H9 (cell line): ENCODE data around the gene CCK. TPM values are rescaled to one million over a fixed set of nuclear protein-coding genes. Genes with fewer than 3 reads are reported as not detected.

Experiments
- DNase-seq: peaks from one replicate; pipeline ENCODE4 v3.0.0-alpha.2; 2017
- H2AFZ ChIP-seq: one replicate; pipeline ENCODE4 v1.6.1; 2013; ENCODE audit warnings: mild to moderate bottlenecking, low read length, control low read depth, moderate library complexity
- H2AK5ac ChIP-seq: 2 replicates; pipeline ENCODE4 v1.6.1; 2013; ENCODE audit warnings: low read length, control low read depth, mixed read lengths; ENCODE audit not compliant: insufficient read length
- H2BK120ac ChIP-seq: one replicate; pipeline ENCODE4 v1.6.1; 2013; ENCODE audit warnings: low read depth, mild to moderate bottlenecking, low read length, control low read depth, inconsistent platforms; ENCODE audit not compliant: poor library complexity, severe bottlenecking
- H2BK12ac ChIP-seq: 2 replicates; pipeline ENCODE4 v1.6.1; 2013; ENCODE audit warnings: low read length, control low read depth, mixed read lengths, low read depth; ENCODE audit not compliant: insufficient read length
- H2BK15ac ChIP-seq: 2 replicates; pipeline ENCODE4 v1.6.1; 2013; ENCODE audit warnings: low read depth, low read length, control low read depth
- H2BK20ac ChIP-seq: one replicate; pipeline ENCODE4 v1.6.1; 2013; ENCODE audit warnings: low read depth, mild to moderate bottlenecking, low read length, control low read depth, inconsistent platforms; ENCODE audit not compliant: poor library complexity, severe bottlenecking
- H2BK5ac ChIP-seq: 2 replicates; pipeline ENCODE4 v1.6.1; 2013; ENCODE audit warnings: low read length, control low read depth, mixed read lengths; ENCODE audit not compliant: insufficient read length
- H3K14ac ChIP-seq: 2 replicates; pipeline ENCODE4 v1.6.1; 2013; ENCODE audit warnings: low read length, control low read depth; ENCODE audit not compliant: insufficient read depth
- H3K18ac ChIP-seq: 2 replicates; pipeline ENCODE4 v1.6.1; 2013; ENCODE audit warnings: low read depth, mild to moderate bottlenecking, mixed read lengths, low read length, control low read depth; ENCODE audit not compliant: insufficient read length
- H3K23ac ChIP-seq: 2 replicates; pipeline ENCODE4 v1.6.1; 2013; ENCODE audit warnings: low read length, control low read depth, mixed read lengths, low read depth; ENCODE audit not compliant: insufficient read length
- H3K23me2 ChIP-seq: 2 replicates; pipeline ENCODE4 v1.6.1; 2013; ENCODE audit warnings: low read depth, mild to moderate bottlenecking, mixed read lengths, low read length, control low read depth; ENCODE audit not compliant: insufficient read length, poor library complexity, severe bottlenecking
- H3K27ac ChIP-seq: 2 replicates; pipeline ENCODE4 v1.5.1; 2013; ENCODE audit warnings: low read length, control low read depth, mixed read lengths, low read depth; ENCODE audit not compliant: insufficient read length
- H3K27me3 ChIP-seq: 2 replicates; pipeline ENCODE4 v1.6.1; 2013; ENCODE audit warnings: low read length, control low read depth, inconsistent platforms; ENCODE audit not compliant: insufficient read depth
- H3K4ac ChIP-seq: 2 replicates; pipeline ENCODE4 v1.6.1; 2013; ENCODE audit warnings: low read depth, mild to moderate bottlenecking, control low read depth, inconsistent platforms, low read length, moderate library complexity
- H3K4me1 ChIP-seq: 2 replicates; pipeline ENCODE4 v1.6.1; 2013; ENCODE audit warnings: low read length, control low read depth, inconsistent platforms; ENCODE audit not compliant: insufficient read depth
- H3K4me2 ChIP-seq: 2 replicates; pipeline ENCODE4 v1.6.1; 2013; ENCODE audit warnings: low read length, control low read depth, mixed read lengths; ENCODE audit not compliant: insufficient read length, insufficient read depth
- H3K56ac ChIP-seq: 2 replicates; pipeline ENCODE4 v1.6.1; 2013; ENCODE audit warnings: low read depth, mild to moderate bottlenecking, mixed read lengths, low read length, control low read depth; ENCODE audit not compliant: insufficient read length
- H3K79me1 ChIP-seq: 2 replicates; pipeline ENCODE4 v1.6.1; 2013; ENCODE audit warnings: low read depth, mild to moderate bottlenecking, moderate library complexity, low read length, control low read depth, inconsistent platforms; ENCODE audit not compliant: insufficient read depth, poor library complexity, severe bottlenecking
- H3K79me2 ChIP-seq: 2 replicates; pipeline ENCODE4 v1.6.1; 2013; ENCODE audit warnings: low read length, control low read depth, inconsistent platforms; ENCODE audit not compliant: insufficient read depth
- H3K9ac ChIP-seq: 2 replicates; pipeline ENCODE4 v1.6.1; 2013; ENCODE audit warnings: low read length, control low read depth, mixed read lengths; ENCODE audit not compliant: insufficient read length; ENCODE audit errors: extremely low read depth
- H3K9me3 ChIP-seq: one replicate; pipeline ENCODE4 v1.6.1; 2013; ENCODE audit warnings: low read depth, low read length, inconsistent platforms; ENCODE audit not compliant: control insufficient read depth
- H3T11ph ChIP-seq: one replicate; pipeline ENCODE4 v1.6.1; 2013; ENCODE audit warnings: mild to moderate bottlenecking, low read length, control low read depth, inconsistent platforms
- H4K20me1 ChIP-seq: one replicate; pipeline ENCODE4 v1.6.1; 2013; ENCODE audit not compliant: control insufficient read depth, insufficient read length, insufficient read depth
- H4K5ac ChIP-seq: 2 replicates; pipeline ENCODE4 v1.6.1; 2013; ENCODE audit warnings: low read depth, mild to moderate bottlenecking, mixed read lengths, low read length, control low read depth; ENCODE audit not compliant: insufficient read length
- H4K8ac ChIP-seq: replicated peaks from 2 replicates; pipeline ENCODE4 v1.6.1; 2013; ENCODE audit warnings: low read length, control low read depth, mixed read lengths, low read depth; ENCODE audit not compliant: insufficient read length
- H4K91ac ChIP-seq: 2 replicates; pipeline ENCODE4 v1.6.1; 2013; ENCODE audit warnings: low read depth, mild to moderate bottlenecking, moderate library complexity, mixed read lengths, low read length, control low read depth; ENCODE audit not compliant: insufficient read length
- H3K27ac Mint-ChIP-seq, 3 experiments: 2 replicates in 2 of 3; 3 replicates in 1 of 3; pipeline ENCODE4 v1.8.0; 2020 to 2021; ENCODE audit warnings: mixed read lengths in 3 of 3, mild to moderate bottlenecking in 1 of 3, moderate library complexity in 1 of 3
- H3K27me3 Mint-ChIP-seq: 2 replicates; pipeline ENCODE4 v1.8.0; 2021; ENCODE audit warnings: low read depth, mild to moderate bottlenecking, moderate library complexity, mixed read lengths
- H3K36me3 Mint-ChIP-seq, 3 experiments: 2 replicates in 2 of 3; 3 replicates in 1 of 3; pipeline ENCODE4 v1.8.0; 2020 to 2021; ENCODE audit warnings: low read depth in 3 of 3, mixed read lengths in 3 of 3; ENCODE audit not compliant: insufficient read depth in 1 of 3
- H3K4me1 Mint-ChIP-seq, 2 experiments: 2 replicates each; pipeline ENCODE4 v1.8.0; 2020; ENCODE audit warnings: mixed read lengths in 2 of 2
- H3K4me3 Mint-ChIP-seq, 2 experiments: 2 replicates in 1 of 2; 3 replicates in 1 of 2; pipeline ENCODE4 v1.8.0; 2020 to 2021; ENCODE audit warnings: mild to moderate bottlenecking in 2 of 2, mixed read lengths in 2 of 2, moderate library complexity in 1 of 2
- H3K9me3 Mint-ChIP-seq, 2 experiments: 2 replicates in 1 of 2; 3 replicates in 1 of 2; pipeline ENCODE4 v1.8.0; 2020; ENCODE audit warnings: mild to moderate bottlenecking in 2 of 2, mixed read lengths in 2 of 2, moderate library complexity in 1 of 2
- CTCF ChIP-seq: fragments of 200-600 bp; sonication (generic); conservative IDR thresholded peaks from 3 replicates; pipeline ENCODE4 v1.8.0; 2021; ENCODE audit warnings: antibody characterized with exemption, mild to moderate bottlenecking
- WGBS: extraction: QIAGEN DNeasy Blood & Tissue Kit; methylation state at CpG from one replicate; pipeline ENCODE4 v1.1.7; 2013; ENCODE audit warnings: missing lambda C conversion rate, low lambda C conversion rate, mixed read lengths; ENCODE audit not compliant: insufficient read length; ENCODE audit errors: extremely low coverage; 5-methylcytosine and 5-hydroxymethylcytosine counted together
- total RNA-seq: library from RNA; stranded (reverse); gene quantifications from 2 replicates; pipeline ENCODE4 v1.2.1, GENCODE V29; 2021

Gene CCK
- total RNA-seq, 1 experiment from 2014 or later = 0.37 TPM

GRCh38 chr3:42263354-42264346, 2.3 kb downstream of the CCK start:
- peak overlapping the region; percentile 52 to 72 for H3K4me3 Mint-ChIP-seq
- peaks cover 0 to 5% (median 0%) of the 10 kb centered on the region in 3 experiments; a peak in 1 of 7 replicates for H3K36me3 Mint-ChIP-seq
- H4K20me1 ChIP-seq = no peaks in the 10 kb centered on the region
- no peak overlapping the region for H2AK5ac ChIP-seq
- H3K79me2 ChIP-seq = no peaks in the 10 kb centered on the region
- no peak overlapping the region for H2BK12ac ChIP-seq
- no peaks in the 10 kb centered on the region for H3K4me1 ChIP-seq
- H3T11ph ChIP-seq = no peak overlapping the region
- H3K27me3 Mint-ChIP-seq = peaks cover 79% of the 10 kb centered on the region
- H3K27ac ChIP-seq = no peak overlapping the region
- H3K79me1 ChIP-seq = no peaks in the 10 kb centered on the region
- no peak overlapping the region for H2AFZ ChIP-seq
- WGBS = no CpG with 5 or more reads among the region's 56 CpGs
- H4K8ac ChIP-seq = no peak overlapping the region
- H2BK20ac ChIP-seq = no peak overlapping the region
- H3K27me3 ChIP-seq = peaks cover 14% of the 10 kb centered on the region; the same call in 1 of the 2 replicates
- peak; percentile 79 for DNase-seq
- H3K9me3 ChIP-seq = no peaks in the 10 kb centered on the region
- peaks cover 6% of the 10 kb centered on the region for H3K23me2 ChIP-seq
- no peak overlapping the region for H3K9ac ChIP-seq
- H3K4me2 ChIP-seq = peak overlapping the region; percentile 49
- H4K91ac ChIP-seq = no peak overlapping the region
- no peak overlapping the region for H2BK15ac ChIP-seq
- H3K14ac ChIP-seq = peak overlapping the region; percentile 87
- peak overlapping the region; percentile 72 for H3K18ac ChIP-seq
- no peak overlapping the region for H3K27ac Mint-ChIP-seq
- no peak overlapping the region for H2BK5ac ChIP-seq
- no peak overlapping the region for H3K4ac ChIP-seq
- H3K4me1 Mint-ChIP-seq = peaks cover 12 to 17% of the 10 kb centered on the region in 2 experiments
- no peak overlapping the region for H3K56ac ChIP-seq
- peaks cover 4 to 5% of the 10 kb centered on the region in 2 experiments; a peak in 3 of 5 replicates for H3K9me3 Mint-ChIP-seq
- H3K23ac ChIP-seq = no peak overlapping the region
- TF ChIP-seq CTCF = peak; percentile 38; the same call in 1 of the 3 replicates
- H2BK120ac ChIP-seq = no peak overlapping the region
- H4K5ac ChIP-seq = no peak overlapping the region
